PC-9 (cell line): Measurements from ENCODE around the gene SLC17A7.

Source experiments
- EZH2 ChIP-seq: fragments of 200-600 bp; sonication (generic); IDR thresholded peaks from 2 replicates; pipeline ENCODE4 v1.8.0; 2017; ENCODE audit warnings: antibody characterized with exemption, low read depth
- TF ChIP-seq, protein P1 (sequence below): fragments of 200-600 bp; sonication (generic); conservative IDR thresholded peaks from 2 replicates; pipeline ENCODE4 v1.6.1; 2017; ENCODE audit warnings: mixed run types, antibody characterized with exemption, mild to moderate bottlenecking, moderate library complexity

DNA sequence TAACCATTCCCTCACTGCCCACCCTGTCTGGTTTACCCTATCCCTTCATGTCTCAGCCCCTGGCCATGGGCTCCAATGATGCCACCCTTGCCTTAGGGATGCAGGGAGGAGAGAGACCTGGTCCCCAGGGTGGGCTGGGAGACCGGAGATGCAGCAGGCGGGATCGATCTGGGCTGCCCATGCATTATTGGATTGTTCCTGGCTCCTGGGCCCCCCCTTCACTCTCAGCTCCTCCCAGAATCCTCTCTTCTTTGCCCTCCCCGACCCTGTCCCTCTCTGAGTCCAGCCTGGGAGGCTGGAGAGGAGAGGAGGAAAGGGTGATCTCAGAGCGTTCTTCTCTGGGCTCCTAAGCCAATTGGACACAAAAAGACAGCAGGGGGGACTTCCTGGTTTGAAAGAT, 47.4 kb downstream of the SLC17A7 start:
- TF ChIP-seq, protein P1, sequence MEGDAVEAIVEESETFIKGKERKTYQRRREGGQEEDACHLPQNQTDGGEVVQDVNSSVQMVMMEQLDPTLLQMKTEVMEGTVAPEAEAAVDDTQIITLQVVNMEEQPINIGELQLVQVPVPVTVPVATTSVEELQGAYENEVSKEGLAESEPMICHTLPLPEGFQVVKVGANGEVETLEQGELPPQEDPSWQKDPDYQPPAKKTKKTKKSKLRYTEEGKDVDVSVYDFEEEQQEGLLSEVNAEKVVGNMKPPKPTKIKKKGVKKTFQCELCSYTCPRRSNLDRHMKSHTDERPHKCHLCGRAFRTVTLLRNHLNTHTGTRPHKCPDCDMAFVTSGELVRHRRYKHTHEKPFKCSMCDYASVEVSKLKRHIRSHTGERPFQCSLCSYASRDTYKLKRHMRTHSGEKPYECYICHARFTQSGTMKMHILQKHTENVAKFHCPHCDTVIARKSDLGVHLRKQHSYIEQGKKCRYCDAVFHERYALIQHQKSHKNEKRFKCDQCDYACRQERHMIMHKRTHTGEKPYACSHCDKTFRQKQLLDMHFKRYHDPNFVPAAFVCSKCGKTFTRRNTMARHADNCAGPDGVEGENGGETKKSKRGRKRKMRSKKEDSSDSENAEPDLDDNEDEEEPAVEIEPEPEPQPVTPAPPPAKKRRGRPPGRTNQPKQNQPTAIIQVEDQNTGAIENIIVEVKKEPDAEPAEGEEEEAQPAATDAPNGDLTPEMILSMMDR = no peak
- TF ChIP-seq EZH2 = no peak
